Measurements from ENCODE around the gene PREX1.
"Not testable (repeated sequence)": the region's sequence is repeated elsewhere in the genome, so short reads cannot be mapped to it uniquely, and the experiment has no call there.

The PREX1 gene

DNA sequence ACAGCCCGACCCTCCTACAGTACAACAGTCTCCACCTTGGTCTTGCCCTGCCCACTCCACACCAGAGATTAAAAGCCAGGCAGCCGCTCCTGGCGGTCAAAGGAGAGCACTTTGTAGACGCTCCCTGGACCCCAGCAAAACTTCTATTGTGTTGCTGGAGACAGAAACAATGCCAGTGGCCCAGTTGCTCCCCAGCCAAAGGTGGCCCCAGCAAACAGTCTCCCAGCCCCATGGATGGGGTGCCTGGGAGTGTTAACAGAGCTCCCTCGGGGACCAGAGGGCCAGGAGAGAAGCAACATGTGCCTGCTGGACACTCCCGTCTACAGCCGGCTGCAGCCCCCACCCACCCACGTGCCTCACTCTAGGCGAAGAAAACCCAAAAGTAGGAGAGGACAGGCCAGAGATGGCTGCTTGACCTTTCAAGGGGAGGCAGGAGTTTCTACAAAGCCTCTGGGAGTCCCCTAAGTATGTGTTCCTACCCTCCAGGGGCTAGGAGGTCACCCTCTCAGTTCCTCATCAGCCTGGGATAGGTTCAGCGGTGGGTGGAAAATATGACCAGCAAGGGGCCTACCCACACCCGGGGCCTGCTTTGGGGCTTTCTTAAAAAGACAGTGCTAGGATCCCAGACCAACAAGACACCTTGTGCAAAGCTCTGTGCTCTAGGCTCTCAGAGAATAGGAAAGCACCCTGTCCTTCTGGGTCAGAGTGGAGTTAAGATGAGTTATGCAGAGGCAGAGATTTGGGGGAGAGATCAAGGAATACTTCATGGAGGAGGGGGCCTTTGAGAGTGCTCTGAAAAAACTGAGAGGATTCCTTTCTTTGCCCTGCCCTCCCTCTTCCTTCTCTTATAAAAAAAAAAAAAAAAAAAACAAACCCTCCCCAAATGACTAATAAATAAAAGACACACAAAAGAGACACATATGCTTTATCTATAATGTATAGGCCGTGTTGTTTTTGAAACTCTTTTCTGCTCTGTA lies 19.0 kb upstream of the PREX1 start:
- no peak for DNase-seq (ENCODE audit: low read depth in 2 of 2)

DNA sequence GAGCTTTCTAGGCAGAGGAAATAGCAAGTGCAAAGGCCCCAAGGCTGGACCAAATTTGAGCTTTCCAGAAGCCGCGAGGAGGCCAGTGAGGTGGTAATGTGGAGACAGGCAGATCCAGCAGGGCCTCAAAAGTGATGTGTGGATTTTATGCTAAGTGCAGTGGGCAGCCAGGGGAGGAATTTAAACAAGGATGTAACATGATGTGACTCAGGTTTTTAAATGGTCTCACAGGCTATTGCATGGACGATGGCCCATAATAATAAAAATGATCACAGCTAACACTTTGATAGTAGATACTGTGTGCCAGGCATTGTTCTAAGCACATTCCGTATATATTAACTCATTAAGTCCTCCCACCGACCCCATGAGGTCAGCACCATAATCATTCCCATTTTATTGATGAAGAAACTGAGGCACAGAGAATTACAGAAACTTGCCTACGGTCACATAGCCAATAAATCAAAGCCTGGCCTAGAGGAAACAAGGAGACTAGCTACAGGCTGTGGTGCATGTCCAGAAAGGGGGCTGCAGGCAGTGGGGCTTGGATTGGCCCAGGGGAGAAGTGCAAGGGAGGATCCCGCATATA lies 18.0 kb upstream of the PREX1 start:
- DNase-seq (ENCODE audit: low read depth in 2 of 2): no peak

- no peak for DNase-seq (ENCODE audit: low read depth in 2 of 2)
These were observed 17.2 kb upstream of the PREX1 start for GRCh38 chr20:48844996-48845395.

DNA sequence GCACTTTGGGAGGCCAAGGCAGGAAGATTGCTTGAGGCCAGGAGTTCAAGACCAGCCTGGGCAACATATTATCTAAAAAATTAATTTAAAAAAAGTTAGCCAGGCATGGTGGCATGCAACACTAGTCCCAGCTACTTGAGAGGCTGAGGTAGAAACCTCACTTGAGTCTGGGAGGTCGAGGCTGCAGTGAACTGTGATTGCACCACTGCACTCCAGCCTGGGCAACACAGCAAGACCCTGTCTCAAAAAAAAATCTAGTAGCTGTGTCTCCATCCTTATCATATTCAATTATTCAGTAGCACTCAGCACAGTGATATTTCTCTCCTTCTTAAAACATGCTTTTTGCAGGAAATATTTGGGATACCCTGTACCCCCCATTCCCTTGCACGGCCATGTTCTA lies 16.1 kb upstream of the PREX1 start:
- DNase-seq (ENCODE audit: low read depth in 2 of 2): not testable (repeated sequence)

GRCh38 chr20:48843057-48843806 lies 15.4 kb upstream of the PREX1 start:
- DNase-seq (ENCODE audit: low read depth in 2 of 2): no peak

- DNase-seq (ENCODE audit: low read depth in 2 of 2): no peak
These were observed 14.2 kb upstream of the PREX1 start for GRCh38 chr20:48841875-48842529.

- no peak for DNase-seq (ENCODE audit: low read depth in 2 of 2)
These were observed 13.5 kb upstream of the PREX1 start for GRCh38 chr20:48841196-48841874.

GRCh38 chr20:48839154-48839917 lies 11.5 kb upstream of the PREX1 start:
- no peak for DNase-seq (ENCODE audit: low read depth in 2 of 2)

- DNase-seq (ENCODE audit: low read depth in 2 of 2): no peak
These were observed 9.2 kb upstream of the PREX1 start for GRCh38 chr20:48837014-48837413.

DNA sequence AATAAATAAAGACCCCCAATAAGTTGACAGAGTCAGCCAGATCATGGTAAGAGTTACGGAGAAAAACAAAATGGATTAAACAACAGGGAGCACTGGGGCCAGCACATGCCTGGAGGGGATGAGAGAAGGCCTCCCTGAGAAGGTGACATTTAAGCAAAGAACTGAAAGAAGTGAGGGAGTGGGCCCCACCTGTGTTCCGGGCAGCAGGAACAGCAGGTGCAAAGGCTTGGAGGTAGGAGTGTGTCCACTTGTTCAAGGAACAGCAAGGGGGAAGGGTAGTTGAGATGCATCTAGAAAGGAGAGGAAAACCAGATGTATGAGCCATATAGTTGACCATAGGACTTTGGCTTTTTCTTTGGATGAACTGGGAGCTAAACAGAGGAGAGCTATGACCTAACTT lies 7.6 kb upstream of the PREX1 start:
- no peak for DNase-seq (ENCODE audit: low read depth in 2 of 2)

- no peak for DNase-seq (ENCODE audit: low read depth in 2 of 2)
These were observed 6.5 kb upstream of the PREX1 start for GRCh38 chr20:48834278-48834677.

- DNase-seq (ENCODE audit: low read depth in 2 of 2): no peak
These were observed 4.6 kb upstream of the PREX1 start for GRCh38 chr20:48832405-48832730.

DNA sequence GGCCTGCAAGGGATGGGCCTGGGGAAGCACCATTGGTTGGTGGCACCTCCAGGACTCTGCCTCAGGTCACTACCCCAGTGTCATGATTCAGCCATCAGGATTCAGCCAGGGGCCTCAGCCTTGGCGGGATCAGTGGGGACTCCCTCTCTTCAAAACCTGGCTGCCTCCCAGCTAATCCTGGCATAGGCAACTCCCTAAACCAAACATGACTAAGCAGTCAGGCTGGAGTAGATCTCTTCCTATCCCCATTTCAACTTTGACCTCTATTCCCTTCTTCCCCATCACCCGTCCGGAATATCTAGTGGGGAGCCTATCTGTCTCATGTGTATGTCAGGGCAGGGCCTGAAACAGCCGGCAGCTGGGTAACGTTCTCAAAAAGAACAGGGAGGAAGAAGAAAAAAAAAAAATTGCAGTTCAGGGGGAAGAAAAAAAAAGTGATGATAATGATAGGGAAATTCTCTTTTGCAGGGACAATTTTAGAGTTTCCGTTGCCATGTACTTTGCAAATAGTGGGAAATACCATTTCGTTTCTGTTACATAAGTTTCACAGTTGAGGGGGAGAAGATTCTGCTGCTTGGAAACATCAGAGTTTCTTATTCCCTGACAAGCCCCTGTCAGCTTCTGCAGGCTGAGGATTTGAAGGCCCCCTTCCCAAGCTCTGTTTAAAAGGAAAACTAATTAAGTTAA lies 4.1 kb upstream of the PREX1 start:
- DNase-seq (ENCODE audit: low read depth in 2 of 2): no peak

DNA sequence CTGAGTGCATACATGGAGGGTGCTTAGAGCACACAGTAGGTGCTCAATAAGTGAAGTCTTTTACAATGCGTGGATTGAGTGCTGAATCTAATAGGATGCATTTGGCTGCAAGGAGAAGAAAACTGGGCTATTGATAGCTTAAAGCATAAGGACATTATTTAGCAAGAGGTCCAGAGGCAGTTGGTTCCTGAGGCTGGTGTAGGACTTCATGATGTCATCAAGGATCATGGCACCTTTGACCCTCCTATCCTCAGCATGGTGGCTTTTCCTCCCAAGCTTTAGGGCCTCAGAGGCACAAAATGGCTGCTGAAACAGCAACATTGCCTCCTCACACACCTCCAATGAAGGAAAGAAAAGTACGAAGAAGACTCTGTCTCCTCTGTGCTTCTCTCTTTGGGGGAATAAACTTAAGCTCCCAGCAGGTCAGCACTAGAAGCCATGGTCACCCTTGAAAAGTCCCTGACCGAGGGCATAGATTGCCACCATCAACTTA lies 3.1 kb upstream of the PREX1 start:
- no peak for DNase-seq (ENCODE audit: low read depth in 2 of 2)

DNA sequence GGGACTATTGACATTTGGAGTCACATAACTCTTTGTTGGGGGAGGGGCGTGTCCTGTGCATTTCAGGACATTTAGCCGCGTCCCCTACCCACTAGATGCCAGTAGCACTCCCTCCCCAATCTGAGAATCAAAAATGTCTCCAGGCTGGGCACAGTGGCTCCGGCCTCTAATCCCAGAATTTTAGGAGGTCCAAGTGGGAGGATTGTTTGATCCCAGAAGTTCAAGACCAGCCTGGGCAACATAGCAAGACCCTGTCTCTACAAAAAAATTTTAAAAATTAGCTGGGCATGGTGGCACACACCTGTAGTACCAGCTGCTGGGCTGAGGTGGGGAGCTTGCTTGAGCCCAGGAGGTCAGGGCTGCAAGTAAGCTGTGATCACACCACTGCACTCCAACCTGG lies 2.1 kb upstream of the PREX1 start:
- DNase-seq (ENCODE audit: low read depth in 2 of 2): no peak

- no peak for DNase-seq (ENCODE audit: low read depth in 2 of 2)
These were observed 1.1 kb upstream of the PREX1 start for GRCh38 chr20:48828734-48829460.

- no peak for DNase-seq (ENCODE audit: low read depth in 2 of 2)
These were observed 672 bp downstream of the PREX1 start for GRCh38 chr20:48826883-48827771.

DNA sequence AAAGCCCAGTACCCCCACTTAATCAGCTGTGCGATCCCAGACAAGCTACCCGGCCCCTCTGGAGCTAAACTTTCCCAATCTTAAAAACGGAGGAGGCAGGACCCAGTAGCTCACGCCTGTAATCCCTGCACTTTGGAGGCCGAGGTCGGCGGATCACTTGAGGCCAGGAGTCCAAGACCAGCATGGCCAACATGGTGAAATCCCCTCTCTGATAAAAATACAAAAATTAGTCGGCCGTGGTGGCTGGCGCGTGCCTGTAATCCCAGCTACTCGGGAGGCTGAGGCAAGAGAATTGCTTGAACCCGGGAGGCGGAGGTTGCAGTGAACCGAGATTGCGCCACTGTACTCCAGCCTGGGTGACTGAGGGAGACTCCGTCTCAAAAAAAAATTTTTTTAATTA lies 1.3 kb downstream of the PREX1 start:
- not testable (repeated sequence) for DNase-seq (ENCODE audit: low read depth in 2 of 2)
